ENCODE results near the gene ZNF835.

ZNF835 gene

GRCh38 chr19:56663931-56664500 is 7.5 kb downstream of the ZNF835 start:
- DNase-seq (ENCODE audit: low read depth): no peak

DNA sequence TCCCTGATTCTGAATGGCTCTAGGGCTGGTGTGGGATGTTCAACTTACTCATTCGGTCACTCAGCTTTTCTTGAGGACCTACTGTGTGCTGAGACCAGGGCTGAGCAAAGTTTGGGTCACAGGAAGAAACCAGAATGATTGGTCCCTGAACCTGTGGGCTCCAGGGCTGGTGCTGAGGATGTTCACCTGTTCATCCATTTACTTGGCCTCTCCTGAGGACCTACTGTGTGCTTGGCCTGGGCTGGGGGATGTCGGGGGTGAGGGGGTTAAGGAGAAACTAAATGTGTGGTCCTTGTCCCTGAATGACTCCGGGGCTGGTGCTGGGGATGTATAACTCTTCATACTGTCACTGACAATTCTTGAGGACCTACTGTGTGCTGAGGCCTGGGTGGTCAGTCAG is 10.3 kb downstream of the ZNF835 start:
- DNase-seq (ENCODE audit: low read depth): no peak

DNA sequence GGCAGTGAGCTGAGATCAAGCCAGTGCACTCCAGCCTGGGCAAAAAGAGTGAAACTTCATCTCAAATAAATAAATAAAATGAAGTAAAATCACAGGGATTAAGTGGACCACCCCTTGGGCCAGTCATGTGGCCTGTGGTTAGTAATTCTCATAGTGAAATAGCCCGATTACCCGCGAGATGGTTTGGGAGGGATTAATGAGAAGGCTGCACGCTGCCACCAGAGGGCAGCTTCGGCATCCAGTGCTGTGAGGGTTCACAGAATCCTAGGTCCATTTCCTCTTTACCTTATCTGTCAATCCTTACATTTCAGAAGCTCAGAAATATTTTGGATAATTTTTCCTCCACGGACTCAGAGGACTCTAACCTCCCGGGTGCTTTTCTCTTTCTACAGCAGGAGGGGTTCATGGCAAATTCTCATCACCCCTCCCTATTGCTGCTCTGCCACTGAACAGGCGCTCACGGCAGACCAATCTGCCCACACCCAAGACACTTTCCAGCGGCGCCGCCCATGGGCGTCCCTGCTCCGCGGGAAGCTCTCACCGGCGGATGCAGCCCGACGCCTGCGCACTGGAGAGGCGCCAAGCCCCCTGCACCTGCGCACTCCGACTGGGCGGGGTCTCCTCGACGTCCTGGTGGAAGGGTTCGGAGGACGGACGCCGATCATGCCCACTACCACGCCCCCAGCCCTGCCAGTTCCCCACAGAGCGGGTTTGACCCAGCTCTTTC is 11.0 kb downstream of the ZNF835 start:
- no peak for DNase-seq (ENCODE audit: low read depth)

DNA sequence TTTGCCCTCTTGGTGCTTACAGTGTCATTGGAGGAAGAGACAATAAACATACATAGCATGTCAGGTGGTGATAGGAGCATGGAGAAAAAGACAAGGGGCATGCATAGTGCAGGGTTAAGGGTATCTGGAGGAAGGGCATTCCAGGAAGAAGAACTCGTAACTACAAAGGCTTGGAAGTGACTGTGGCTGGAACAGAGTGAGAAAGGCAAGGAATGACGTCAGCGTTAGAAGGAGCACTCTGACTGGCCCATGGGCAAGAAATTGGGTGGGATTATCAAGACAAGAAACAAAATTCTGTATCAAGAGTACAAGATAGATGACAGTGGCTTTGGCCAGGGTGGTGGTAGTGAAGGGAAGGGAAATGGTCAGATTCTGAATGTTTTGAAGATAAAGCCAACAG is 17.4 kb downstream of the ZNF835 start:
- DNase-seq (ENCODE audit: low read depth): no peak

DNA sequence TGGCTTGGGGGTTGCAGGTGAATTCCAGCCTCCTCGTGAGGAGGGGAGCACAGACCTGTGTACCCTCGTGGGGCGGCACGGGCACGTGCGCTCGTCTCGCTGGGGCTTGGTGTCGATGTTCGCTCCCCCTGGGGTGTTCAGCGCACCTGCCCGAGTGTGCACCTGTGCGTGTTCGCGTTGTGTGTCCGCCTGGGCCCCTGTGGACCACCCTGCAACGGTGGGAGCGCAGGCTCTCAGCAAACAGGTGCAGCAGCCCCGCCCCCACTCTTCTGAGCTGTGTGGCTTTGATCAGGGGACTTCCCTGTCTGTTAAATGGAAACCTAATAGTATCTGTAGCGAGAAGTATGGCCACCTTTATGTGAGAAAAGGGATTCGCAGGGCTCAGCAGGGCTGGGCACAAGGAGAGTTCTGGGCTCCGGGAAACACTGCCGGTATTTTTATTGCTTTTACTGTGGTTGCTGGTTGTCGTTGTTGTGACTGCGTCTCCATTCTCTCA is 28.0 kb downstream of the ZNF835 start:
- DNase-seq (ENCODE audit: low read depth): no peak

DNA sequence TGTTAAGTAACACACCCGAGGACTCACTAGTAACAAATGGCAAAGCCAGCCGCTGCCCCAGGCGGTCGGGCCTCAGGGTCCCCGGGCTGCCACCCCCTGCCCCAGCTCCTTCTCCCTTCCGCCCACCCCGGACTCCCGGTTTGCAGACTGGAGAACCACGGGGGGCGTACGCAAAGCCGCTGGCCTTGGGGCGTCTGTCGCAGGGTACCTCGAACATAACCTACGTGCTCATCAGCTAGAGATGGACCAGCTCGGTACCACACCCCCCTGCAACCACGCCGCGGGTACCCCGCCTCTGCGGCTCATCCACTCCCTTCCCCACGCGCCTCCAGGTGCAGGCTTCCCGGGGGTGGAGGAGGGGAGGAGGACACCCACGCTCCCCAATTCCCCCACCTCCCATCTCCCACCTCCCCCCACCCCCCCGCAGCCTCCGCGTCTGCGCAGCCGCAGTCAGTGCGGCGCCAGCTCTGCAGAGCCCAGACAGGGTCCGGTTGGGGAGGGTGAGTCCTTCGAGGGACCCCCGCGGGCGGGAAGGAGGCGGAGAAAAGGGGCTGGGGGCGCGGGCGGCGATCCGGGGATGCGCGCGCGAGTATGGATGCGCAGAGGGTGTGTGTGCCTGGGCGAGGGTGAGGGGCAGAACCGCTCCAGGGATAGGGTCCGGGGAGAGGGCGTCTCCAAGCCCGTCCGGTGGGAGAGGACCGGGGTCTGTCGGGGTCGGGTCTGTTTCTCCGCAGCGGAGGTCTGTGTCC is 28.7 kb downstream of the ZNF835 start, which contains the start of gene SMIM17:
Gene SMIM17 (plus strand): TSS at position 449 of the 749 bp plus-strand sequence. CDS start 2,509 bp downstream, outside the sequence.
- DNase-seq (ENCODE audit: low read depth): no peak

- no peak for DNase-seq (ENCODE audit: low read depth)
These were observed 32.3 kb downstream of the ZNF835 start for GRCh38 chr19:56639217-56639616.

GRCh38 chr19:56637976-56638555 is 33.5 kb downstream of the ZNF835 start:
- DNase-seq (ENCODE audit: low read depth): no peak

GRCh38 chr19:56633021-56633420 is 38.5 kb downstream of the ZNF835 start:
- no peak for DNase-seq (ENCODE audit: low read depth)

GRCh38 chr19:56625708-56626107 is 45.8 kb downstream of the ZNF835 start:
- DNase-seq (ENCODE audit: low read depth): no peak

DNA sequence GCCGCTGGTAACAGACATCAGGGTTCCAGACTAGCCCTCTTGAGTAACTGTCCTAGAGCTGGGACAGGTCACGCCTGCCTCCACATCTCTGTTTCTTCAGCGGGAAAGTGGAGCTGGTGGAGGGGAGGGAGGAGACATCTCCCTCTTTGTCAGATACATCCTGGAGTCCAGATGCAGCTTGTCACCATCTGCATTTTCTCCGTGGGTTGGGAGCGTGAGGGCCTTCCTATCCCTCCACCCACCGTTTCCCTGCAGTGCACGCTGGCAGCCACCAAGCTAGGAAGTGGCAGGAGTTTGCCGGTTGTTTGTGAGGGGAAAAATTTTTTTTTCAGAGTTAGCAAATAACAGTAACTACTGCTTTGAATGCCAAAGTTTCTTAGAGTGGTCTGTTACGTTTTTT is 48.6 kb downstream of the ZNF835 start:
- no peak for DNase-seq (ENCODE audit: low read depth)

GRCh38 chr19:56622374-56622773 is 49.2 kb downstream of the ZNF835 start:
- DNase-seq (ENCODE audit: low read depth): no peak

DNA sequence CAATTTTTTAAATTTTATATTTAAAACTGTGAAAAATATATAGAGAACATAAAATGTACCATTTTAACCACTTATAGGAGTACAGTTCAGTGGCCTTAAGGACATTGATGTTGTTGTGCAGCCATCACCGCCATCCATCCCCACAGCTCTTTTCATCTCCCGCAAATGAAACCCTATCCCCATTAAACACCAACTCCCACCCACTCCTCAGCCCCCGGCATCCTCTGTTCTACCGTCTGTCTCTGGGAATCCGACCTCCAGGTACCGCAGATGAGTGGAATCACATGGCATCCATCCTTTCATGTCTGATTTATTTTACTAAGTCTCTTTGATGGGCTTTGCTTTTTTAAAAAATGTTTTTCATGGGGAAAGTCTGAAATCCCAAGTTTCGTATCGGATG is 52.4 kb downstream of the ZNF835 start:
- DNase-seq (ENCODE audit: low read depth): no peak

DNA sequence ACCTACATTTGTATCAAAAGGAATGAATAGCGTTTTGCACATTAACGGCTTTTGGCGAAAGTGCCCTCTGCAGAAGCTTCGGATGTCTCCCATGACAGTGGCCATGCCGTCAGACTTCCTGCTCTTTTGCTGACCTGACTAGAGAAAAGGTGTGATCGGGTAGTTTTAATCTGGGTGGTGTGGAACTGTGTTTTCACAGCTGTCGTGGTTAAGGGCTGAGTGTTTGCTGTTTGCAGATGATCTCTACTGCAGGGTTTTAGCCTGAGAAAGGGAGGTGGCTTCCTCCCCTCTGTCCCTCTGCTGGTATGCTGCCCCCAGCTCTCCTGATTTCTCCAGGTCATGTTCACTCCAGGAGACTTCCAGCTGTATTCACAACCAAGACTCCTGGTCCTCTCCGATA is 54.0 kb downstream of the ZNF835 start:
- no peak for DNase-seq (ENCODE audit: low read depth)

- no peak for DNase-seq (ENCODE audit: low read depth)
These were observed 57.9 kb downstream of the ZNF835 start for GRCh38 chr19:56613639-56614038.

GRCh38 chr19:56612737-56613136 is 58.8 kb downstream of the ZNF835 start:
- DNase-seq (ENCODE audit: low read depth): no peak
